Esophagus muscularis mucosa (tissue), 4 donors: ENCODE data around the gene EPN1. TPM values are rescaled to one million over a fixed set of nuclear protein-coding genes. Genes with fewer than 3 reads are reported as not detected.

Experiments used
- DNase-seq: peaks from one replicate; pipeline ENCODE4 v3.0.0-alpha.2; 2017; ENCODE audit errors: extremely low spot score
- H3K27ac ChIP-seq, 4 donors: fragments of 200-600 bp; sonication (generic); replicated peaks in 1 of 4; 1 replicate in 3 of 4; 2 replicates in 1 of 4; pipeline ENCODE4 v1.5.1; 2016 to 2019; ENCODE audit warnings: mild to moderate bottlenecking in 1 of 4
- H3K27me3 ChIP-seq, 4 donors: fragments of 200-600 bp; sonication (generic); one replicate each; pipeline versions ENCODE4 v1.5.1 to v1.6.0; 2016 to 2019
- H3K36me3 ChIP-seq, 4 donors: fragments of 200-600 bp; sonication (generic); one replicate each; pipeline ENCODE4 v1.5.1; 2016 to 2019
- H3K4me1 ChIP-seq, 4 donors: fragments of 200-600 bp; sonication (generic); one replicate each; pipeline ENCODE4 v1.5.1; 2016 to 2019
- H3K4me3 ChIP-seq, 4 donors: fragments of 200-600 bp; sonication (generic); 1 replicate in 2 of 4; 2 replicates in 2 of 4; pipeline ENCODE4 v1.5.1; 2016 to 2019; ENCODE audit warnings: mild to moderate bottlenecking in 4 of 4, moderate library complexity in 1 of 4
- H3K9me3 ChIP-seq, 4 donors: fragments of 200-600 bp; sonication (generic); 1 replicate in 3 of 4; 2 replicates in 1 of 4; pipeline ENCODE4 v1.5.1; 2016 to 2019
- CTCF ChIP-seq, 3 experiments: fragments of 200-600 bp in 2 of 3; fragments of 450-650 bp in 1 of 3; sonication (generic) in 2 of 3; IDR thresholded peaks; one replicate each; pipeline ENCODE4 v1.5.1; 2017 to 2019; ENCODE audit warnings: antibody characterized with exemption in 3 of 3, mild to moderate bottlenecking in 2 of 3, moderate library complexity in 1 of 3
- EP300 ChIP-seq: sonication (generic); formaldehyde crosslinking; IDR thresholded peaks from one replicate; pipeline ENCODE4 v1.6.1; 2017; ENCODE audit warnings: antibody characterized with exemption
- POLR2A ChIP-seq: fragments of 450-650 bp; IDR thresholded peaks from one replicate; pipeline ENCODE4 v1.6.1; 2017; ENCODE audit warnings: antibody characterized with exemption, moderate library complexity, mild to moderate bottlenecking, low read depth
- POLR2AphosphoS5 ChIP-seq, 2 donors: sonication (generic); formaldehyde crosslinking; IDR thresholded peaks; one replicate each; pipeline ENCODE4 v1.6.1; 2017; ENCODE audit warnings: antibody characterized with exemption in 2 of 2
- WGBS: methylation state at CpG from one replicate; pipeline ENCODE4 v1.1.5; 2018; 5-methylcytosine and 5-hydroxymethylcytosine counted together
- intact Hi-C: fragments of 100-400 bp; cut with DNase I; formaldehyde crosslinking; loops from one replicate; pipeline ENCODE4 v1.15.1; 2023
- total RNA-seq, 4 donors: library from RNA; depleted of rRNA; stranded (reverse); fragments of >200 nt; gene quantifications; one replicate each; pipeline versions ENCODE4 v1.1.0 to v1.2.1, GENCODE V29; 2016

The EPN1 gene
- total RNA-seq, 4 donors from 2014 or later, result 30.7 to 176 (median 104) TPM

- no peak for DNase-seq
- TF ChIP-seq CTCF (IDR thresholded peaks at IDR 0.05) (no peak), EP300 (no peak), POLR2AphosphoS5 (IDR thresholded peaks at IDR 0.05) (no peak), POLR2A (no peak)
- Histone ChIP-seq H3K27me3 (no peaks in the 10 kb centered on the region), H3K36me3 (peaks cover 67 to 76% (median 71%) of the 10 kb centered on the region in 4 donors), H3K4me1 (peaks cover 41 to 60% (median 47%) of the 10 kb centered on the region in 4 donors), H3K27ac (no peak overlapping the region), H3K4me3 (no peak overlapping the region), H3K9me3 (no peaks in the 10 kb centered on the region)
- intact Hi-C loops, result no loop called here
- WGBS, result 67% methylated on average over 16 of the region's 16 CpGs
Measured at GRCh38 chr19:55660991-55661390, 14.0 kb upstream of the EPN1 start.

GRCh38 chr19:55661826-55662225 lies 13.2 kb upstream of the EPN1 start:
- no peak overlapping the region for H3K27ac ChIP-seq
- H3K36me3 ChIP-seq, result peaks cover 75 to 85% (median 79%) of the 10 kb centered on the region in 4 donors
- DNase-seq, result no peak
- no peaks in the 10 kb centered on the region for H3K9me3 ChIP-seq
- TF ChIP-seq CTCF (IDR thresholded peaks at IDR 0.05), result no peak
- TF ChIP-seq EP300, result no peak
- no peak for TF ChIP-seq POLR2A
- 60% methylated on average over 7 of the region's 7 CpGs for WGBS
- no peaks in the 10 kb centered on the region for H3K27me3 ChIP-seq
- intact Hi-C loops, result no loop called here
- peaks cover 32 to 57% (median 38%) of the 10 kb centered on the region in 4 donors for H3K4me1 ChIP-seq
- no peak overlapping the region for H3K4me3 ChIP-seq

GRCh38 chr19:55663846-55664536 lies 11.0 kb upstream of the EPN1 start:
- TF ChIP-seq POLR2AphosphoS5 (IDR thresholded peaks at IDR 0.05), result no peak
- TF ChIP-seq POLR2A, result no peak
- no peak for TF ChIP-seq CTCF (IDR thresholded peaks at IDR 0.05)
- no peak for TF ChIP-seq EP300
- H3K4me3 ChIP-seq, result no peak overlapping the region
- H3K36me3 ChIP-seq, result peaks cover 94 to 100% (median 99%) of the 10 kb centered on the region in 4 donors
- intact Hi-C loops, result no loop called here
- WGBS, result 91% methylated on average over 13 of the region's 20 CpGs
- peaks cover 11 to 43% (median 17%) of the 10 kb centered on the region in 4 donors for H3K4me1 ChIP-seq
- DNase-seq, result no peak
- H3K27ac ChIP-seq, result no peak overlapping the region
- H3K27me3 ChIP-seq, result no peaks in the 10 kb centered on the region
- H3K9me3 ChIP-seq, result no peaks in the 10 kb centered on the region

- intact Hi-C loops, result no loop called here
- 96% methylated on average over 5 of the region's 12 CpGs for WGBS
- Histone ChIP-seq H3K9me3 (no peaks in the 10 kb centered on the region), H3K27ac (no peak overlapping the region), H3K27me3 (no peaks in the 10 kb centered on the region), H3K4me1 (peaks cover 0 to 39% (median 9%) of the 10 kb centered on the region in 4 donors), H3K4me3 (no peak overlapping the region), H3K36me3 (peaks cover 92 to 100% (median 99%) of the 10 kb centered on the region in 4 donors)
- TF ChIP-seq EP300 (no peak), POLR2A (no peak), CTCF (IDR thresholded peaks at IDR 0.05) (no peak), POLR2AphosphoS5 (IDR thresholded peaks at IDR 0.05) (no peak)
- DNase-seq, result no peak
Measured at GRCh38 chr19:55666343-55667005, 8.6 kb upstream of the EPN1 start.
